Anterior cingulate cortex (tissue), 58 donors: Measurements from ENCODE around the gene TASP1.
"Not testable (repeated sequence)": the region's sequence is repeated elsewhere in the genome, so short reads cannot be mapped to it uniquely, and the experiment has no call there.

Experiments used
- DNase-seq, 58 donors: peaks; one replicate each; lab custom pipeline; 2025; lab: John Stamatoyannopoulos, UW

TASP1 gene

DNA sequence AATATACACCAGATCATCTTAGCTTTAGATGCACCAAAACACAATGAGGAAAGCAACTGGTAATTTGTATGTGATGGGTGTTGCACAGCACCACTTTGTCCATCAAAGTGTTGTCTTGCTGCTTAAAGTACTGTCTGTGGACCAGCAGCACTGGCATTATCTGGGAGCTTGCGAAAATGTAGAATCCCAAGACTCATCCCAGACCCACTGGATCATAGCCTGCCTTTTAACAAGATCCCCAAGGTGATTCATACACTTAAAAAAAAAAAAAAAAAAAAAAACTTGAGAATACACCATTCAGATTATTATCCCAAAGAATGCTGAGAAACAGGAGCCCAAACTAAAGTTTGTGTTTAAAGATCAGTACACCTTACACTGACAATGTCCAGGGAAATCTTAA lies 123.4 kb downstream of the TASP1 start:
- DNase-seq: no peak

DNA sequence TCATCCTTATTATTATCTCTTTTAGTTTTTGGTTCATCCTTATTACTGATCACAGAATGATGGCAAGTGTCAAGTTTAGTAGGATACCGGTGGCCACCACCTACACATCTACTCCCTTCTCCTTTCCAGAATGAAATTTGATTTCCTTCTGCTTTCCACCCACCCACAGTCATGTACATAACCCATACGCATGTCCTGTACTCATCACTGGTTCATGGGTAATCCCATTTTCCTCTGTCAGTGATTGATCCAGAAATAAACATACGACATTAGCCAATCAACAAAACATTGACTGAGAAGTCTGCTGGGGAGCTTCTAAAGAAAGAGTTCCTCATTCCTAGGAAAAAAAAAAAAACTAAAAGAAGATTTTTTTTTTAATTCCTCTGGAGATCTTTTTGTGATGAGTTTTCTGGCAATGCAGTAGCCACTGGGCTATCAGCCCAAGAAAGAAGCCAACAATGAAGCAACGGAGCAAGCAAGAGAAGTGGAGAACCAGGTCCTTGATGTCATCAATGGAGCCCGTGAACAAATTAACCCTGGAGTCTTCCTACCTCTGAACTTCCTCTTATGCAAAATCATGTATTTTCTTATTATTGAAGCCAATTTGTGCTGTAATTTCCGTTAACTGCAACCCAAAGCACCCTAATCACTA lies 127.8 kb downstream of the TASP1 start:
- no peak for DNase-seq

DNA sequence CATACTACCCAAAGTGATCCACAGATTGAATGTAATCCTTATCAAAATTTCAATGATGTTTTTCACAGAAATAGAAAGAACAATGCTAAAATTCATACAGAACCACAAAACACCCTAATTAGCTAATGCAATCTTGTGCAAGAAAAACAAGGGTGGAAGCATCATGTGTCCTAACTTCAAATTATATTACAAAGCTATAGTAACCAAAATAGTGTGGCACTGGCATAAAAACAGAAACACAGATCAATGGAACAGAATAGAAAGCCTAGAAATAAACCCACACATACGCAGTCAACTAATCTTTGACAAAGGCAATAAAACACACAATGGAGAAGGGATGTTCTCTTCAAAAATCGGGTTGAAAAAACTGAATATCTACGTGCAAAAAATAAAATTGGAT lies 131.1 kb downstream of the TASP1 start:
- no peak for DNase-seq

DNA sequence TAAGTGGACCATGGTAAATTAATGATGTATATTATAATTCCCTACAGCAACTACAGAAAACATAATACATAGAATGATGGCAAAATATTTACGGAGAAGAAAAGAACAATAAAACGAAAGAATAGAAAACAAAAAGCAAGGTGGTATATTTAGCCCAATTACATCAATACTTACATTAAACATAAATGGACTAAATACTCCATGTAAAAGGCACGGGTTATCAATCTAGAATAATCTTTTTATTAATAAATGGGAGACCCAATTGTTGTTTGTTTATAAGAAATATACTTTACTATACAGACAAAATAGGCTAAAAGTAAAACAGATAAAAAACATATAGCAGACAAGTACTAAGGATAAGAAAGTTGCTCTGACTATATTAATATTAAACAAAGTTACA lies 137.2 kb downstream of the TASP1 start:
- DNase-seq: no peak

DNA sequence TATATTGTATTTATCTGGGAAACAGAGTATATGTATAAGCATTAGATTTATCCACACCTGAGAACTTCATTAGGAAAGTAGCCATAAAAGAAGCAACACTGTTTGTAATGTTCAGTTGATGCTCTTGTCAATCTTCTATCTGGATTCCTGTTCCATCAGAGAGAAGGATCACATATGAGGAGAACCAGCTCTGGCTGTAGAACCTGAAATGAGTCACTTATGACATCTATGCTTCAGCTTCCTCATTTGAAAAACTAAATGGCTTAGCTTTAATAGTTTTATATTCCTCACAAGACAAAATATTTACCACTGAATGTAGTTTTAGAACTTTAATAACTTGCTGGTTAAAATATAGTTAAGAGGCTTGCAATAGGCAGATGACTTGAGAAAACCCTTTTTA lies 144.7 kb downstream of the TASP1 start:
- DNase-seq: no peak

DNA sequence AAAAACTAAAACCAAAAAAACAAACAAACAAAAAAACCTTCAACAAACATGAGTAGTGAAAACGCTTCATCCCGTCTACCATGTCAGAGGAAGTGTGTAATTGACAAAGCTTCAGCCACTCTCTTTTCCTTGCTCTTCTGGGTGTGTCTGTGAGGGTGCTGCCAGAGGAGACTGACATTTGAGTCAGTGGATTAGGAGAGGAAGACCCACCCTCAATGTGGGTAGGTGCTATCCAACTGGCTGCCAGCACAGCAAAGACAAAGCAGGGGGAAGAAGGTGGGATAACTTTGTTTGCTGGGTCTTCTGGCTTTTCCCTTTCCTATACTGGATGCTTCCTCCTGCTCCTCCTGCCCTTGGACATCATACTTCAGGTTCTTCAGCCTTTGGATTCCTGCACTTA lies 145.6 kb downstream of the TASP1 start:
- DNase-seq: no peak

DNA sequence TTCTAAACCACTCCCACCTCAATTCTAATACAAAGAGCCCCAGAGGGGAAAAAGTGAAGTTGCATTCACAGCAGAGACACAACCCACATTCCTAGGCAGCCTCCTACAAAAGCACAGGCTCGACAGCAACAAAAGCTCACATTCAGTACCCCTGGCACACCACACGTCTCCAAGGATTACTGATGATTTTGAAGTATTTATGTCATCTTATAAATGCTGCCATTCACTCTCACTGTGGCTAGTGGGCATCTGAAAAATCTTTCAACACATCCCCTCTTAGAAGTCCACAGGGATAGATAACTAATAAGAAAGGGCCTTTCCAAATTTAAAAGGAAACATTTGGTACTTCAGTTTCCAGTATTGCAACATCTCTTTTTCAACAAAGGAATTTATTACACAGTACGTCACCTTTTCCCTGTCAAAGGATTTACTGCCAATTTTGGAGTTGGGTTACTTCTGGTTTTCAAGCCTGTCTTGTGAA lies 146.7 kb downstream of the TASP1 start:
- DNase-seq: peak in 1 of 58 donors; percentile 2

DNA sequence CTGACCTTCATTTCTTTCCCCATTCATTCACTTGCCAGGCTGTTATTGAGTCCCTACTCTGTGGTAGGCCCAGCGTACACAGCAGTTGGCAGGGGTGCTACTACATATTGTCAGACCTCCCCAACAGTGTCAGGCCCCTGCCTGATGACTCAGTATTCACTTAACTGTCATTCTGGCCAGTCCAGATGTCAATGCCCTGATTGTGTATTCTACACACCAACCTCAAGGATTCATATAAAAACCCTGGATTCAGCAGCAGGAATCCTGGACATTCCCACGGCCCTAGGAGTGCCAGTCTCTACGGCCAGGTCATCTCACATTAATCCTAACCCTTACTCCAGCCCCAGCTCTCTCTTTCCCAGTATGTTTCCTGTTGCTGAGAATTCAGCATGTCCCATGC lies 151.5 kb downstream of the TASP1 start:
- DNase-seq: no peak

DNA sequence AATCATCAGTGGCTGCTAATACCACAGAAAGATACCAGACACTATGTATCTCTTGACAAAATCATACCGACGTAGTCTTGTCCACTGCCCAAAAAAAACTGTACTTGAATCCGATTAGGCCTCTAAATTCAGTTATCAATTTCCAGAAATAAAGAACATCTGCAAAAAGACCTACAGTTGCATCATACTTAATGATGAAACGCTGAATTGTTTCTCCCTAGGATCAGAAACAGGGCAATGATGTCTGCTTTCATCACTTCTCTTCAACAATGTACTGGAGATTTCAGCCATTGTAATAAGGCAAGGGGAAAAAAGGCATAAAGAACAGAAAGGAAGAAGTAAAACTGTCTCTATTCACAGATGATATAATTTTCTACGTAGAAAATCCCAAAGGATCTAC lies 152.0 kb downstream of the TASP1 start:
- no peak for DNase-seq

DNA sequence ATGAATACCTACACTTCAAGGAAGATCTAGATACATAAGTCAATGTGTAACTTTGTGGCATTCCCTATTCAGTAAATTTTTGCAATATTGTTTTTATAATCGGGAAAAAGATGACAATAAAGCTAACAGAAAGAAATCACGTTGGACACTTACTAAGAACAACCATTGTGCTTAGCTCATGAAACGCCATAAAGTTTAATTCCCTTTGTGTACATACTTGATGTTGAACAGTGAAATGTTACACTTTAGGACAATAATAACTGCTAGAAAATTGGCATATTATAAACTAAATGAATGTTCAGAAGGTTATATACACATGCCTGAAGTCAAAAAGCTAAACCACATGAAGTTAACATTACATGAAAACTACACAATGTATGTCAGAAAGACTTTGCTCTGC lies 153.2 kb downstream of the TASP1 start:
- no peak for DNase-seq

DNA sequence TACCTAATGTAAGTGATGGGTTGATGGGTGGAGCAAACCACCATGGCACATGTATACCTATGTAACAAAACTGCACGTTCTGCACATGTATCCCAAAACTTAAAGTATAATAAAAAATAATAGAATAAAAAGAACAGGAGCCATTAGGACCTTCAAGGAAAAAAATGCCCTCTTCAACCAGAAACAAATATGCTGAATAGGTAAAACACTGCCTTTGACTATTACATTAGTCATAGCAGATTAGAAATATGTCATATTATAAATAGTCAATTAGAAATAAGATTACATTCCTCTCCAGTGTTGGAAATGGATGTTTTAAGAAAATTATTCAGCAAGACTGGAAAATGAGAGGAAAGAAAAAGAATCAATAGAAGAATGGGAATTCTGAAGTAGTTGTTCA lies 153.7 kb downstream of the TASP1 start:
- DNase-seq: not testable (repeated sequence)

DNA sequence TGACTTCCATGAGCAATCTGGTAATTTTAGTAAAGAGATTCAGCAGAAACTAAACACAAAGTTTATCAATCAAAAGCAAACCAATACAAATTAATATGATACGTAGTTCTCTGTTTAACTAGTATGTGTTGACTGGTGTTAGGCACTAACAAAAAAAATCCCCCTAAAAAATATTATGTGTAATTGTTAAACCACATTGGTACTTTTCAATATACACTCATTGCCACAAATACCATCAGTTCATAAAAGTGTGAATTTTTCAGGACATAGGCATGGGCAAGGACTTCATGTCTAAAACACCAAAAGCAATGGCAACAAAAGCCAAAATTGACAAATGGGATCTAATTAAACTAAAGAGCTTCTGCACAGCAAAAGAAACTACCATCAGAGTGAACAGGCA lies 155.3 kb downstream of the TASP1 start:
- DNase-seq: not testable (repeated sequence)

DNA sequence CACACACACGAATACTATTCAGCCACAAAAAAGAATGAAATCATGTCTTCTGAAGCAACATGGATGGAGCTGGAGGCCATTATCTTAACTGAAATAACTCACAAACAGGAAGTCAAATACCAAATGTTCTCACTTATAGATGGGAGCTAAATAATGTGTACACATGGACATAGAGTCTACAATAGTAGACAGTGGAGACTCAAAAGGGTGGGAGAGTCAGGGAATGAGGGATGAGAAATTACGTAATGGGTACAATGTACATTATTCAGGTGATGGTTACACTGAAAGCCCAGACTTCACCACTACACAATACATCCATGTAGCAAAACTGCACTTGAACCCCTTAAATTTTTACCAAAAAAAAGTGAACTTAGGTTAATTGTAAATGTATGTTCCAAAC lies 160.4 kb downstream of the TASP1 start:
- DNase-seq: no peak

DNA sequence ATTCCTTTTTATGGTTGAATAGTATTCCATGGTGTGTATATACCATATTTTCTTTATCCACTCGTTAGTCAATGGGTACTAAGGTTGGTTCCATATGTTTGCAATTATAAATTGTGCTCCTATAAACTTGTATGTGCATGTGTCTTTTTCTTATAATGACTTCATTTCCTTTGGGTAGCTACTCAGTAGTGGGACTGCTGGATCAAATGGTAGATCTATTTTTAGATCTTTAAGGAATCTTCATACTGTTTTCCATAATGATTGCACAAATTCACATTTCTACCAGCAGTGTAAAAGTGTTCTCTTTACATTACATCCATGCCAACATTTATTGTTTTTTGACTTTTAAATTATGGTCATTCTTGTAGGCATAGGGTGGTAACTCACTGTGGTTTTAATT lies 164.3 kb downstream of the TASP1 start:
- DNase-seq: no peak

DNA sequence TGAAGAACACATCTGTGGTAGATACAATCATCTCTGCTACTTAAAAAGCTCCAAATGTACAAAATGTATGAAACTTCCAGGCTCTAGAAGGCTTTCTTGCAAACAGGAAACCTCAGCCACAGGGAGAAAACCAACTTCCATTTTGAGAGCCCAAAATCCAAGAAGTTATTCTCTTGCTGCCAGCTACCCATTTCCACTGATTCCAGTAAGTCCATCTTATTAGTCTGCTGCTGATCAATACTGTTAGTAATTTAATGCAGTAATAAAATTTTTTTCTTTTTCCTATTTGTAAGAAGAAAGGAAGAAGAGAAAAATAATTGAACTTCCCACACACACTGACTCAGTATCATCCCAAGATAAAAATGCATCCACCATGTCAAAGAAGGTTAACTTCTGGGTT lies 169.5 kb downstream of the TASP1 start:
- DNase-seq: no peak

DNA sequence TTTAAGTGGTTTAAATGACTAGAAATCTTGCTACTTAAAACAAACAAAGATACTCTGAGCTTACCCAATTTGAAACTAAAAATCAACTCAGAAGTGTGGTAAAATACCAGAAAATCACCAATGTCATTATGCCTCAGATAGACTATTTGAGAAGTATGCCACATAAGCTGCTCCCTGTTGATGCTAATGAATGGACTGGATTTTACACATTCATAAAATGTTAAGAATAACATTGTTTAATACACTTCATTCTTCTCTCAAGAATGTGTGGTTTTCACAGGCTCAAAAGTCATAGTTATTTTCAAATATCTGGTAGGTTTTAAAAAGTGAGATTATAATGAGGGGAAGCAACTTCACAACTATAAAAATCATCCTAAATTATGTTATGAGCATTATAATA lies 170.6 kb downstream of the TASP1 start:
- no peak for DNase-seq

DNA sequence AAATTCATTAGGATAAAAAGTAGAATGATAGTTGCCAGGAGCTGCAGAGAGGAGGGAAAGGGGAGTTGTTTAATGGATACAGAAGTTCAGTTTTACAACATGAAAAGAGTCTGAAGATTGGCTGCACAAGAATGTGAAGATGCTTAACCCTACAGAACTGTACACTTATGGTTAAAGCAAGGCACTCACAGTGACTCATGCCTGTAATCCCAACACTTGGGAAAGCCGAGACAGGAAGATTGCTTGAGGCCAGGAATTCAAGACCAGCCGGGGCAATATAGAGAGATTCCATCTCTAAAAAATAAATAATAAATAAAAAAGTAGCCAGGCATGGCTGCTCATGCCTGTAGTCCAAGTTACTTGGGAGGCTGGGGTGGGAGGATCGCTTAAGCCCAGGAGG lies 174.0 kb downstream of the TASP1 start:
- no peak for DNase-seq

DNA sequence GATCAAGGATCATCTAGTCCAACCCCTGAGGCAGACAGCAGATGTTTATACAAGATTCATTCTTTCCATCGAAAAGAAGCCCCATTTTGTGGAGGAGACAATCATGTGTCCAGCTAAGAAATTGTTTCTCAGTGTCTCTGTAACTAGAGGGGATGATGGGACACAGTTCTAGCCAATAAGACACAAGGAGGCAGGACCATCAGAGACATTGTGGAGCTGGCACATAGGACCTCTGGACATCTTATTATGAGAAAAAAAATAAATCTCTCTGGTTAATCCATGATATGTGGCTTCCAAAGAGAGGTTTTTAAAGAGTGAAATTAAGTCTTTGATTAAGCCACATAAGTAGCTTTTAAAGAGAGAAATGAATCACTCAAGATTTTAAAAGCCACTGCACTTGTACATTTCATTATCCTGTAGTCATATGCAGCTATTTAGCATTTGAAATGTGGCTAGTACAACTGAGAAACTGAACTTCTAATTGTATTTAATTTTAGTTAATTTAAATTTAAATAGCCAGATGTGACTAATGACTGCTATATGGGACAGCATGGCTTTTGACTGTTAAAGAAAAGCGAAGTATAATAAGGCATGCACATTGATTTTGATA lies 176.8 kb downstream of the TASP1 start:
- no peak for DNase-seq

DNA sequence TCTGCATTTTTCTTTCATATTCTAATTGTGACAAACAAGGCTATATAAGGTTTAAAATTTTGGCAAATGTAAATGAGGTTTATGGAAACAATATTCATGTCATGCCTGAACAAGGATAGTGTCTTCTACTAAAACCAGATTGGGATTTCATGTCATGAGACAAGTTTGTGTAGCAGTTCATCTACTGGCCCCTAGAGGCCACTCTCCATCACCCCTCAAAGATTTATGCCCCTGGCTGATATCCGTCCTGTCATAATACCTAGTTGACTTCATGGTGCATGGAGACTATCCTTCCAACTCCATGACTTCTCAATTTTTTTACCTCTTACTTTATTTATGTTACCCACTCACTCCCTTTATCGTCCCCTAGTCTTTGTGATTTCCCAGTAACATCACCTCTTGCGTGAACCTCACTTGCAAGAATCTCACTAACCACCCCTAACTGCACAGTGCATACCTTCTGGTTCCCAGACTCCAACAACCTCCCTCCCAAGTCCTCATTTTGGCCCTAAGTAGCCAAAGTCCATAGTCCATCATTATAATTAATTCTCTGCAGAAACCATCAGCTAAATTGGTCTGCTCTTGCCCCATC lies 179.8 kb downstream of the TASP1 start:
- DNase-seq: no peak

DNA sequence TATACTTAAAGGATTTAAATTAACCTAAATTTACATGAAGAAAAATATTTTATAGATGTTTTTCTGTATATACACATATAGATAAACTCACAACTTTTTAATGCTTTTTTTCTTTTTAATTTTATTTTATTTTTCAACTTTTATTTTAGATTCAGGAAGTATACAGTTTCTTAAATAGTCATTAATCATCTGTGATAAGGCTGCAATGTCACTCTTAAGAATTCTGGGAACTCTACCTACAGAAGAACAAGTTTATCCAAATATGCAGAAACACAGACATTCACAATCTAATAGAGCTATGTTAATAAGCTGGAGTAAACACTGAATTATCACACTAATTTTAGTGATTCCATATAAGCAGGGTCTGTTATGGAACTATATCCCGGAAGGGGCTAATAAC lies 181.2 kb downstream of the TASP1 start:
- DNase-seq: no peak

DNA sequence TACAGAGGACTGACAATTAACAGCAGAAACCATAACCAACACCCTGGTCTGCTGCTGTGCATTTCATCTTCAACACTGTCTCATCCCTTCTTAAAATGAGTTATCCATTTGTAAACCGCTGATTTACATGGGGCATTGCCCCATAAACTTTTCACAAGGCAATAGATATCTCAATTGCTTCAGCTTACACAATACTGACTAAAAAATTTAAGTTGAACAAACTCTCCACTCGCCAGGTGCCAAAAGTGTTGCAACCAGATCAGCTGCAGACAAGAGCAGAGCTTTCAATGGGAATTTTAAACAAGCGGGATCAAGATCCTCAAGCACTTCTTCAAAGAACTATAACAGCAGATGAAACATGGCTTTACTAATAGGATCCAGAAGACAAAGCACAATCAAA lies 183.0 kb downstream of the TASP1 start:
- DNase-seq: no peak

DNA sequence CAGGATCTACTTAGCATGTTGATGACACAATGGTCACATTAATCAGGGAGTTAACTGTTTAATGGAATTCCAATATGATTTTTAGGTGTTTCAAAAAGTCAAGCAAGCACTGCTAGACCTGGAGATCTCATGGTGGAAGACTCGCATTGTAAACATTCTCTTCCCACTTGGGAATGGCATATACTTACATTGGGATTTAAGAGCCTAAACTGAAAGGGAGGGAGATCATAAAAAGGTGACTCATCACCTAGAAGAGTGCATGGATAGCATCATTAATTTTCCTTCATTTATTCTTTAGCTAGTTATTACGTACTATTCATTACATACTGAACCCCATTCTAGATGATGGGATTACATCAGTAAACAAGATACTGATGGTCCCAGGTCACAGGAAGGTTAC lies 185.4 kb downstream of the TASP1 start:
- no peak for DNase-seq
